ENCODE measurements around the gene SCG5. TPM values are rescaled to one million over a fixed set of nuclear protein-coding genes. Genes with fewer than 3 reads are reported as not detected.

The SCG5 gene
- total RNA-seq, 4 donors from 2014 or later = 0.87 to 6.3 (median 4.5) TPM

DNA sequence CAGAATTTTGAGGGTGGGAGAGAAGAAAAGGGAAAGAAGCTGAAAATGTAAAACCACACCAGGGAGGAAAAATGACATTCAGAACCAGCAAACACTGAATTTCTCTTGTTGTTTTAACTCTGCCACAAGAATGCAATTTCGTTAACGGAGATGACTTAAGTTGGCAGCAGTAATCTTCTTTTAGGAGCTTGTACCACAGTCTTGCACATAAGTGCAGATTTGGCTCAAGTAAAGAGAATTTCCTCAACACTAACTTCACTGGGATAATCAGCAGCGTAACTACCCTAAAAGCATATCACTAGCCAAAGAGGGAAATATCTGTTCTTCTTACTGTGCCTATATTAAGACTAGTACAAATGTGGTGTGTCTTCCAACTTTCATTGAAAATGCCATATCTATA, 91.8 kb downstream of the SCG5 start:
- H3K4me1 ChIP-seq = no peaks in the 10 kb centered on the region
- TF ChIP-seq POLR2A (IDR thresholded peaks at IDR 0.05) (no peak), POLR2AphosphoS5 (IDR thresholded peaks at IDR 0.05) (no peak), EP300 (IDR thresholded peaks at IDR 0.05) (no peak)
- TF ChIP-seq, protein P1, sequence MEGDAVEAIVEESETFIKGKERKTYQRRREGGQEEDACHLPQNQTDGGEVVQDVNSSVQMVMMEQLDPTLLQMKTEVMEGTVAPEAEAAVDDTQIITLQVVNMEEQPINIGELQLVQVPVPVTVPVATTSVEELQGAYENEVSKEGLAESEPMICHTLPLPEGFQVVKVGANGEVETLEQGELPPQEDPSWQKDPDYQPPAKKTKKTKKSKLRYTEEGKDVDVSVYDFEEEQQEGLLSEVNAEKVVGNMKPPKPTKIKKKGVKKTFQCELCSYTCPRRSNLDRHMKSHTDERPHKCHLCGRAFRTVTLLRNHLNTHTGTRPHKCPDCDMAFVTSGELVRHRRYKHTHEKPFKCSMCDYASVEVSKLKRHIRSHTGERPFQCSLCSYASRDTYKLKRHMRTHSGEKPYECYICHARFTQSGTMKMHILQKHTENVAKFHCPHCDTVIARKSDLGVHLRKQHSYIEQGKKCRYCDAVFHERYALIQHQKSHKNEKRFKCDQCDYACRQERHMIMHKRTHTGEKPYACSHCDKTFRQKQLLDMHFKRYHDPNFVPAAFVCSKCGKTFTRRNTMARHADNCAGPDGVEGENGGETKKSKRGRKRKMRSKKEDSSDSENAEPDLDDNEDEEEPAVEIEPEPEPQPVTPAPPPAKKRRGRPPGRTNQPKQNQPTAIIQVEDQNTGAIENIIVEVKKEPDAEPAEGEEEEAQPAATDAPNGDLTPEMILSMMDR (IDR thresholded peaks at IDR 0.05) = no peak
- no peaks in the 10 kb centered on the region for H3K27me3 ChIP-seq
- no peak overlapping the region for H3K27ac ChIP-seq
- no peak overlapping the region for H3K4me3 ChIP-seq
- WGBS, 2 donors (ENCODE audit: low coverage in 1 of 2) = 43 to 88% methylated on average over 3 of the region's 3 CpGs
- peaks cover 0 to 8% of the 10 kb centered on the region in 2 donors for H3K36me3 ChIP-seq
- no peak for ATAC-seq
- H3K9me3 ChIP-seq = no peaks in the 10 kb centered on the region

DNA sequence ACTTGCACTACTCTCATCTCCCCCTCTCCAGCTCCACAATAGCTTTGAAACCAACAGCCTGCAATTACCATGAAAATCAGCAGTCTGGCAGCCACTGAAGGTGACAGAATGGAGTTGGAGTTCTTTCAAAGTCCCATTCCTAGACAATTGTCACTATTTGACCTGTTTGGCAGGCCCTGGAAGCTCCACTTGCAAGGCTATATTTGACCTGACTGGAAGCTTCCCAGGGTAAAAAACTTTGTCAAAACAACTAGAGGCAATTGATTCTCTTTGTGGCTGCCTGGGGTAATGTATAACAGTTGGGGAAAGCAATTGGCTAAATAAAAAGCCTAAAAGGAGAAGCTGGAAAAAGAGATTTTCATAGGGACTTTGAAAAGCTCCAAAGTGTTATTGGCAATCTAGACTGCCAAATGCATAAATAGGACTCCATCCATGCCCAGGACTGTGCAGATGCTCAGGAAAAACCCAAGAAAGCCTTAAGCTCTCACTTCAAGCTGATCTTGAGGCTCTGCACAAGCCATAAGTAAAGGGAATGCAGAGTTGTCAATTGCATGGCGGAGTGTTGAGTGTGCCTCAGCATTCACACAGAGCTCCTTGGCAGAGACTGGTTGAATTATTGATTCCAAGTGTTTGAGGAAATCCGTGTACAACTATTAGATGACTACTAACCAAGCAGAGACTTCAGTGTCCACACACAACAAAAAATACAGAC, 94.6 kb downstream of the SCG5 start:
- peaks cover 0 to 15% (median 0%) of the 10 kb centered on the region in 3 donors for H3K9me3 ChIP-seq
- no peaks in the 10 kb centered on the region for H3K4me1 ChIP-seq
- no peak for ATAC-seq
- H3K27me3 ChIP-seq = no peaks in the 10 kb centered on the region
- no peak overlapping the region for H3K27ac ChIP-seq
- TF ChIP-seq POLR2AphosphoS5 (IDR thresholded peaks at IDR 0.05) (no peak), EP300 (IDR thresholded peaks at IDR 0.05) (no peak), POLR2A (IDR thresholded peaks at IDR 0.05) (no peak)
- TF ChIP-seq, protein P1 (IDR thresholded peaks at IDR 0.05) = no peak
- 80 to 90% methylated on average over 2 of the region's 2 CpGs for WGBS, 2 donors (ENCODE audit: low coverage in 1 of 2)
- H3K4me3 ChIP-seq = no peak overlapping the region
- peaks cover 0 to 4% of the 10 kb centered on the region in 2 donors for H3K36me3 ChIP-seq

DNA sequence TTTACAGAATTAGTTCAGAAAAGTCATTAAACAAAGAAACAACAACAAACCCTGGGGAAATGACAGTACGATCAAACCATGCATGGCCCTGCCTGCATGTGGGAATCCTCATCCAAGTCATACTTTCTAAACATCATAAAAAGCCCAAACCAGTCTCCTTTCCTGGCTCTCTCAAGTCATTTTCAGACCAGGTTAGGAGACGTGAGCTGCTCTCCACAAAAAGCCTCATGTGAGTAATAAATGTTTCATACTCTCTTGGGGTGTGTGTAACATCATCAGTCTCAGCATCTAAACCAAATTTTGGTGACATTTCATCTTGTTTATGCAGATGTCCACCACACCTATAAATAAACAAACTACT, 95.2 kb downstream of the SCG5 start:
- 77 to 85% methylated on average over 2 of the region's 2 CpGs for WGBS, 2 donors (ENCODE audit: low coverage in 1 of 2)
- Histone ChIP-seq H3K27ac (no peak overlapping the region), H3K27me3 (no peaks in the 10 kb centered on the region), H3K36me3 (no peaks in the 10 kb centered on the region), H3K4me1 (no peaks in the 10 kb centered on the region), H3K9me3 (peaks cover 0 to 20% (median 0%) of the 10 kb centered on the region in 3 donors), H3K4me3 (no peak overlapping the region)
- ATAC-seq = no peak
- no peak for TF ChIP-seq POLR2A (IDR thresholded peaks at IDR 0.05)
- TF ChIP-seq POLR2AphosphoS5 (IDR thresholded peaks at IDR 0.05) = no peak
- no peak for TF ChIP-seq EP300 (IDR thresholded peaks at IDR 0.05)
- TF ChIP-seq, protein P1 (IDR thresholded peaks at IDR 0.05) = no peak

DNA sequence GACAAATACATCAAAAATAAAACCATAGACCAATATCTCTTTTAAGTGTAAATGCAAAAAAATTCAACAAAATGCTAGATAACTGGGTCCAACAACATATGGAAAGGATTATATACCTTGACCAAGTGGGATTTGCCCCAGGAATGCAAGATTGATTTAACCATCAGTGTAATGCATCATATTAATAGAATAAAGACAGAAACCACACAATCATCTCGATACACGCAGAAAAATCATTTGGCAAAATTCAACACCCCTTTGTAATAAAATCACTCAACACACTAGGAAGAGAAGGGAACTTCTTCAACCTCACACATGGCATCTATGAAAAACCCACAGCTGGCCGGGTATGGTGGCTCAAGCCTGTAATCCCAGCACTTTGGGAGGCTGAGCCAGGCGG, 95.8 kb downstream of the SCG5 start:
- no peak for ATAC-seq
- TF ChIP-seq EP300 (IDR thresholded peaks at IDR 0.05) (no peak), POLR2A (IDR thresholded peaks at IDR 0.05) (no peak), POLR2AphosphoS5 (IDR thresholded peaks at IDR 0.05) (no peak)
- TF ChIP-seq, protein P1 (IDR thresholded peaks at IDR 0.05) = no peak
- H3K27me3 ChIP-seq = no peaks in the 10 kb centered on the region
- H3K4me3 ChIP-seq = no peak overlapping the region
- H3K4me1 ChIP-seq = no peaks in the 10 kb centered on the region
- no peak overlapping the region for H3K27ac ChIP-seq
- peaks cover 0 to 22% (median 0%) of the 10 kb centered on the region in 3 donors for H3K9me3 ChIP-seq
- 80 to 88% methylated on average over 4 of the region's 4 CpGs for WGBS, 2 donors (ENCODE audit: low coverage in 1 of 2)
- H3K36me3 ChIP-seq = no peaks in the 10 kb centered on the region

DNA sequence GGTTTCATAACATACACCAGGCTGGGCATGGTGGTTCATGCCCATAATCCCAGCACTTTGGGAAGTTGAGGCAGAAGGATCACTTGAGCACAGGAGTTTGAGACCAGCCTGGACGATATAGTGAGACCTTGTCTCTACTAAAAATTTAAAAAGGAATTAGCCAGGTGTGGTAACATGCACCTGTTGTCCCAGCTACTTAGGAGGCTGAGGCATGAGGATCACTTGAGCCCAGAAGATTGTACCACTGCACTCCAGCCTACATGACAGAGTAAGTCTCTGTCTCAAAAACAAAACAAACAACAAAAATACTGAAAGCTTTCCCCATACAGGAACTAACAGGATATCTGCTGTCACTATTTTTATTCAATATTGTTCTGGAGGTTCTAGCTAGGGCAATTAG, 97.2 kb downstream of the SCG5 start:
- Histone ChIP-seq H3K4me1 (no peaks in the 10 kb centered on the region), H3K4me3 (no peak overlapping the region), H3K27ac (no peak overlapping the region), H3K36me3 (no peaks in the 10 kb centered on the region), H3K27me3 (no peaks in the 10 kb centered on the region), H3K9me3 (peaks cover 0 to 30% (median 0%) of the 10 kb centered on the region in 3 donors)
- no peak for ATAC-seq
- WGBS, 2 donors (ENCODE audit: low coverage in 1 of 2) = 87% methylated on average over 1 of the region's 1 CpG; no CpG with 5 or more reads in 1 of the 2 donors
- peak; percentile 20 for TF ChIP-seq POLR2AphosphoS5 (IDR thresholded peaks at IDR 0.05)
- TF ChIP-seq POLR2A (IDR thresholded peaks at IDR 0.05) = no peak
- no peak for TF ChIP-seq EP300 (IDR thresholded peaks at IDR 0.05)

Measured in gastroesophageal sphincter (tissue), 4 donors.